Suprapubic skin (tissue), 4 donors: ENCODE results near the gene RTEL1. TPM values are rescaled to one million over a fixed set of nuclear protein-coding genes. Genes with fewer than 3 reads are reported as not detected.

Experiments
- DNase-seq, 2 donors: peaks; one replicate each; pipeline ENCODE4 v3.0.0-alpha.2; 2019; ENCODE audit warnings: low spot score in 2 of 2
- H3K27ac ChIP-seq: fragments of 200-600 bp; sonication (generic); one replicate; pipeline ENCODE4 v1.5.1; 2019
- H3K27me3 ChIP-seq: fragments of 200-600 bp; sonication (generic); one replicate; pipeline ENCODE4 v1.5.1; 2019
- H3K36me3 ChIP-seq: fragments of 200-600 bp; sonication (generic); one replicate; pipeline ENCODE4 v1.5.1; 2019
- H3K4me1 ChIP-seq: fragments of 200-600 bp; sonication (generic); one replicate; pipeline ENCODE4 v1.5.1; 2019
- H3K4me3 ChIP-seq: fragments of 200-600 bp; sonication (generic); one replicate; pipeline ENCODE4 v1.5.1; 2019; ENCODE audit warnings: mild to moderate bottlenecking
- H3K9me3 ChIP-seq: fragments of 200-600 bp; sonication (generic); one replicate; pipeline ENCODE4 v1.5.1; 2019
- EP300 ChIP-seq: sonication (generic); formaldehyde crosslinking; IDR thresholded peaks from one replicate; pipeline ENCODE4 v1.6.1; 2017; ENCODE audit warnings: antibody characterized with exemption
- POLR2A ChIP-seq, 2 donors: fragments of 450-650 bp; IDR thresholded peaks; one replicate each; pipeline ENCODE4 v1.6.1; 2017; ENCODE audit warnings: antibody characterized with exemption in 2 of 2, mild to moderate bottlenecking in 2 of 2, moderate library complexity in 2 of 2
- POLR2AphosphoS5 ChIP-seq, 3 donors: sonication (generic); formaldehyde crosslinking; IDR thresholded peaks; one replicate each; pipeline ENCODE4 v1.6.1; 2017; ENCODE audit warnings: antibody characterized with exemption in 3 of 3
- WGBS: methylation state at CpG from one replicate; pipeline ENCODE4 v1.1.5; 2018; 5-methylcytosine and 5-hydroxymethylcytosine counted together
- total RNA-seq, 4 donors: library from RNA; depleted of rRNA; stranded (reverse); fragments of >200 nt; gene quantifications; one replicate each; pipeline ENCODE4 v1.1.0, GENCODE V29; 2016
- TF ChIP-seq, protein P1 (sequence below), 2 donors: fragments of 200-600 bp in 1 of 2; fragments of 450-650 bp in 1 of 2; sonication (generic) in 1 of 2; IDR thresholded peaks; one replicate each; pipeline ENCODE4 v1.5.1; 2016 to 2019; ENCODE audit warnings: antibody characterized with exemption in 2 of 2, mild to moderate bottlenecking in 1 of 2, moderate library complexity in 1 of 2

RTEL1 gene
- total RNA-seq, 4 donors from 2014 or later: 6.9 to 26.6 (median 13.9) TPM

- Histone ChIP-seq H3K36me3 (peaks cover 40% of the 10 kb centered on the region), H3K4me1 (peaks cover 6% of the 10 kb centered on the region), H3K27ac (no peak overlapping the region), H3K9me3 (no peaks in the 10 kb centered on the region), H3K4me3 (no peak overlapping the region), H3K27me3 (no peaks in the 10 kb centered on the region)
- 62% methylated on average over 5 of the region's 5 CpGs for WGBS
- no peak for DNase-seq
- TF ChIP-seq POLR2A (IDR thresholded peaks at IDR 0.05) (no peak), EP300 (no peak), POLR2AphosphoS5 (IDR thresholded peaks at IDR 0.05) (no peak)
- TF ChIP-seq, protein P1, sequence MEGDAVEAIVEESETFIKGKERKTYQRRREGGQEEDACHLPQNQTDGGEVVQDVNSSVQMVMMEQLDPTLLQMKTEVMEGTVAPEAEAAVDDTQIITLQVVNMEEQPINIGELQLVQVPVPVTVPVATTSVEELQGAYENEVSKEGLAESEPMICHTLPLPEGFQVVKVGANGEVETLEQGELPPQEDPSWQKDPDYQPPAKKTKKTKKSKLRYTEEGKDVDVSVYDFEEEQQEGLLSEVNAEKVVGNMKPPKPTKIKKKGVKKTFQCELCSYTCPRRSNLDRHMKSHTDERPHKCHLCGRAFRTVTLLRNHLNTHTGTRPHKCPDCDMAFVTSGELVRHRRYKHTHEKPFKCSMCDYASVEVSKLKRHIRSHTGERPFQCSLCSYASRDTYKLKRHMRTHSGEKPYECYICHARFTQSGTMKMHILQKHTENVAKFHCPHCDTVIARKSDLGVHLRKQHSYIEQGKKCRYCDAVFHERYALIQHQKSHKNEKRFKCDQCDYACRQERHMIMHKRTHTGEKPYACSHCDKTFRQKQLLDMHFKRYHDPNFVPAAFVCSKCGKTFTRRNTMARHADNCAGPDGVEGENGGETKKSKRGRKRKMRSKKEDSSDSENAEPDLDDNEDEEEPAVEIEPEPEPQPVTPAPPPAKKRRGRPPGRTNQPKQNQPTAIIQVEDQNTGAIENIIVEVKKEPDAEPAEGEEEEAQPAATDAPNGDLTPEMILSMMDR (IDR thresholded peaks at IDR 0.05): no peak
Observed at GRCh38 chr20:63731410-63731809, 73.3 kb downstream of the RTEL1 start.

DNA sequence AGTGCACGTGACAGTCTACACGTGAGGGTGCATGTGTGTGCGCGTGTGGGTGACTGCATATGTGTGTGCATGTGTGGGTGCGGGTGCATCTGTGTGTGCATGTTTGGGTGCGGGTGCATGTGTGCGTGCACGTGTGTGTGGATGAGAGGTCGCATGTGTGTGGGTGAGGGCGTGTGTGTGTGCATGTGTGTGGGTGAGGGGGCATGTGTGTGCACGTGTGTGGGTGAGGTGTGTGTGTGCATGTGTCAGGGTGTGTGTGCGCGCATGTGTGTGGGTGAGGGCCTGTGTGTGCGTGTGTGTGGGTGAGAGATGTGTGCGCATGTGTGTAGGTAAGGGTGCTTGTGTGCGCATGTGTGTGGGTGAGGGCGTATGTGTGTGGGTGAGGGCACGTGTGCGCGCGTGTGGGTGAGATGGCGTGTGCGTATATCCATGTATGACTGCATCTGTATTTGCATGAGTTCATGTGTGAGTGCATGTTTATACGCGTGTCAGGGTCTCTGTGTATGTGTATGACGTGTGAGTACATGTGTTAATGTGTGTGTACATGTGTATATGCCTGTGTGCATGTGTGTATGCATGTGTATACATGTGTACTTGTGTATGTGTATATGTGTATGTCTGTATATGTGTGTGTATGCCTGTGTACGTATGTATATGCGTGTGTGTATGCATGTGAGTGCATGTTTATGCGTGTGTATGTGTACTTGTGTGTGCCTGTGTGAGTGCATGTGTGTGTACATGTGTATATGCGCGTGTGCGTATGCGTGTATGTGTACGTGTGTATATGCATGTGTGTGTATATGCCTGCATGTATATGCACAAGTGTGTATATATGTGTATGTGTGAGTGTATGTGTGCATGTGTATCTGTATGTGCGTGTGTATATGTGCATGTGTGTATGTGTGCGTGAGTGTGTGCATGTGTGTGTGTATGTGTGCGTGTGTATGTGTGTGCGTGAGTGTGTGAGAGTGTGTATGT is 74.3 kb downstream of the RTEL1 start:
- 87% methylated on average over 38 of the region's 38 CpGs for WGBS
- peak in 1 of 2 donors; percentile 41 for DNase-seq
- H3K27ac ChIP-seq: no peak overlapping the region
- TF ChIP-seq, protein P1 (IDR thresholded peaks at IDR 0.05): no peak
- TF ChIP-seq POLR2A (IDR thresholded peaks at IDR 0.05): no peak
- H3K27me3 ChIP-seq: no peaks in the 10 kb centered on the region
- H3K4me1 ChIP-seq: peaks cover 16% of the 10 kb centered on the region
- no peaks in the 10 kb centered on the region for H3K9me3 ChIP-seq
- peaks cover 40% of the 10 kb centered on the region for H3K36me3 ChIP-seq
- no peak overlapping the region for H3K4me3 ChIP-seq

- Histone ChIP-seq H3K4me1 (peaks cover 23% of the 10 kb centered on the region), H3K9me3 (no peaks in the 10 kb centered on the region), H3K4me3 (no peak overlapping the region), H3K27me3 (no peaks in the 10 kb centered on the region), H3K27ac (no peak overlapping the region), H3K36me3 (peaks cover 40% of the 10 kb centered on the region)
- TF ChIP-seq EP300: no peak
- TF ChIP-seq POLR2A (IDR thresholded peaks at IDR 0.05): no peak
- TF ChIP-seq, protein P1 (IDR thresholded peaks at IDR 0.05): no peak
- TF ChIP-seq POLR2AphosphoS5 (IDR thresholded peaks at IDR 0.05): no peak
- 100% methylated on average over 2 of the region's 13 CpGs for WGBS
- DNase-seq: peak in 1 of 2 donors; percentile 49
Observed at GRCh38 chr20:63733117-63733516, 75.0 kb downstream of the RTEL1 start.

DNA sequence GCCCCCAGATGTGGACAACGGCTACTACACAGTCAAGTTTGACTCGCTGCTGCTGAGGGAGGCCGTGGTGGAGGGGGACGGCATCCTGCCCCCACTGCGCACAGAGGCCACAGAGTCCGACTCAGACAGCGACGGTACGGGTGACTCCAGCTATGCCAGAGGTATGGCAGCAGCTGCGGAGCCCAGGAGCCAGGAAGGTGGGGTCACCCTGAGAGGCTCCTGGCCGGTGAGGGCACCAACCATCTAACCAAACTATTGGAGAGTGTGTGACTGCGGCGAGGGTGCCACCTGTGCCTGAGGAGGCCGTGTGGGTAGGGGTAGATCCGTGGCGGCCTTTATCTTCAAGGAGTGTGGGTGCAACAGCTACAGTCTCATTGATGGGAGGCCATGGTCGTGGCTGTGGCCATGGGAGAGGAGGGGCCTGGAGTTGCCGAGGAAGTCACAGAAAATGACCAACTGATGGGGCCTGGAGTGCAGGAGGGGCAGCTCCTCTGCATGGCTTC is 75.5 kb downstream of the RTEL1 start:
- DNase-seq: peak in 1 of 2 donors; percentile 60
- 95% methylated on average over 11 of the region's 18 CpGs for WGBS

More for the DNA sequence above, 75.5 kb downstream of the RTEL1 start:
- no peak overlapping the region for H3K27ac ChIP-seq
- no peaks in the 10 kb centered on the region for H3K27me3 ChIP-seq
- H3K36me3 ChIP-seq: peaks cover 36% of the 10 kb centered on the region
- H3K4me1 ChIP-seq: peaks cover 29% of the 10 kb centered on the region
- no peak overlapping the region for H3K4me3 ChIP-seq
- H3K9me3 ChIP-seq: no peaks in the 10 kb centered on the region
- no peak for TF ChIP-seq EP300
- TF ChIP-seq POLR2AphosphoS5 (IDR thresholded peaks at IDR 0.05): no peak
- TF ChIP-seq POLR2A (IDR thresholded peaks at IDR 0.05): no peak
- TF ChIP-seq, protein P1 (IDR thresholded peaks at IDR 0.05): no peak
